Stomach smooth muscle (tissue), 2 donors: Measurements from ENCODE around the gene PADI3.
"Not testable (repeated sequence)": the region's sequence is repeated elsewhere in the genome, so short reads cannot be mapped to it uniquely, and the experiment has no call there.

Experiments used
- H3K27ac ChIP-seq: one replicate; pipeline ENCODE4 v1.7.0; 2013; ENCODE audit warnings: mild to moderate bottlenecking, low read length, inconsistent platforms
- H3K27me3 ChIP-seq, 2 donors: one replicate each; pipeline ENCODE4 v1.7.0; 2013; ENCODE audit warnings: low read length in 2 of 2; ENCODE audit not compliant: insufficient read depth in 2 of 2, control insufficient read depth in 1 of 2
- H3K36me3 ChIP-seq, 2 donors: one replicate each; pipeline ENCODE4 v1.7.0; 2013; ENCODE audit warnings: low read length in 2 of 2; ENCODE audit not compliant: control insufficient read depth in 2 of 2, insufficient read depth in 2 of 2
- H3K4me1 ChIP-seq: one replicate; pipeline ENCODE4 v1.7.0; 2013; ENCODE audit warnings: low read length; ENCODE audit not compliant: control insufficient read depth, insufficient read depth
- H3K4me3 ChIP-seq, 2 donors: one replicate each; pipeline ENCODE4 v1.7.0; 2013; ENCODE audit warnings: low read length in 2 of 2
- H3K9ac ChIP-seq, 2 donors: one replicate each; pipeline ENCODE4 v1.7.0; 2013; ENCODE audit warnings: low read length in 2 of 2, mild to moderate bottlenecking in 1 of 2
- H3K9me3 ChIP-seq, 2 donors: one replicate each; pipeline ENCODE4 v1.7.0; 2013; ENCODE audit warnings: low read length in 2 of 2; ENCODE audit not compliant: control insufficient read depth in 2 of 2
- donor health status: healthy.
- donor health status: Pancreatic carcinoma.

The PADI3 gene

DNA sequence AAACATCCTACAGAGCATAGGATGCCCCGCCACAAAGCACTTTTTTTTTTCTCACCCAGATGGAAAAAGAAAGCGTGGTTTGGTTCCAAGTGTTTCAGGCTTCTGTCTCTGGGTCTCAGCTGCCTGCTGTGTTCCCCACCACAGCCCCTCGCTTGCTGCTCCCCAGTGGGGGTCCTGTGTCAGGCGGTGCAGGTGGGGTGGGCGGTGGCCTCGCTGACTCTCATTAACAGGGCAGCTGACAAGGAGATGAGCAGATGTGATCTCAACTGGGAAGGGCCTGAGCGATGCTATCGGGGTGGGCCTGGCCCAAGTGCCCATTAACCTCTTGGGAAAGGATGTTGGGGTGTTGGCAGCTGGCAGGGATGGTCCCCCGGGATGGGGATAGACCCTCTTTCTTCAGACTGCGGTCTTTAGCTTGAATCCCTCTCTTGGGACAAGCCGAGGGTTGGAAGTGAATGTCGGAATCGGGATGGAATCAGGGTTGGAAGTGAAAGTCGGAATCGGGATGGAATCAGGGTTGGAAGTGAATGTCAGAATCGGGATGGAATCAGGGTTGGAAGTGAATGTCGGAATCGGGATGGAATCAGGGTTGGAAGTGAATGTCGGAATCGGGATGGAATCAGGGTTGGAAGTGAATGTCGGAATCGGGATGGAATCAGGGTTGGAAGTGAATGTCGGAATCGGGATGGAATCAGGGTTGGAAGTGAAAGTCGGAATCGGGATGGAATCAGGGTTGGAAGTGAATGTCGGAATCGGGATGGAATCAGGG, 7.7 kb upstream of the PADI3 start:
- not testable (repeated sequence) for H3K9me3 ChIP-seq, H3K36me3 ChIP-seq, H3K27ac ChIP-seq, H3K4me1 ChIP-seq, H3K9ac ChIP-seq, H3K4me3 ChIP-seq
- peaks cover 12 to 15% of the 10 kb centered on the region in 2 donors for H3K27me3 ChIP-seq

GRCh38 chr1:17241780-17242074, 7.2 kb upstream of the PADI3 start:
- not testable (repeated sequence) for H3K4me3 ChIP-seq, H3K36me3 ChIP-seq, H3K4me1 ChIP-seq, H3K9me3 ChIP-seq, H3K9ac ChIP-seq, H3K27ac ChIP-seq
- peaks cover 12 to 14% of the 10 kb centered on the region in 2 donors for H3K27me3 ChIP-seq

DNA sequence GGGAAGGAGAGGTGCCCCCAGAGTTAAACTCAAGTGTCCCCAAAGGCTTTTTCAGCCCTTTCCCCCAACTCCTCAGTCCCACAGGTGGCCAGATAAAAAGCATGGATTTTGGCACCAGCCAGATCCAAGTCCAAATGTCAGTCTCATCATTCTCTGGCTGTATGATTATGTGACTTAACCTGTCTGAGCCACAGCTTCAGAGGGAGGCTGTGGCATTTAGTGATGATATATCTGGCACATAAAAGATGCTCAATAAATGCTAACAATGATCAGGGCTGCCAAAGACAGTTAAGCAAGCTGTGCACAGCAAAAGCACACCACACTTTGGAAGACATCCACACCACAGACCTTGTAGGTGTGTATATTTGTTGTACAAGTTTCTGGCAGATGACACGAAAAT, 5.6 kb upstream of the PADI3 start:
- Histone ChIP-seq H3K27ac (no peak overlapping the region), H3K9me3 (no peaks in the 10 kb centered on the region), H3K4me1 (no peaks in the 10 kb centered on the region), H3K27me3 (peaks cover 12 to 16% of the 10 kb centered on the region in 2 donors), H3K4me3 (no peak overlapping the region), H3K9ac (no peak overlapping the region), H3K36me3 (no peaks in the 10 kb centered on the region)

- Histone ChIP-seq H3K4me3 (no peak overlapping the region), H3K9ac (no peak overlapping the region), H3K9me3 (no peaks in the 10 kb centered on the region), H3K4me1 (no peaks in the 10 kb centered on the region), H3K27ac (no peak overlapping the region), H3K36me3 (no peaks in the 10 kb centered on the region), H3K27me3 (peaks cover 4 to 18% of the 10 kb centered on the region in 2 donors)
Observed at GRCh38 chr1:17244821-17245740, 3.8 kb upstream of the PADI3 start.

DNA sequence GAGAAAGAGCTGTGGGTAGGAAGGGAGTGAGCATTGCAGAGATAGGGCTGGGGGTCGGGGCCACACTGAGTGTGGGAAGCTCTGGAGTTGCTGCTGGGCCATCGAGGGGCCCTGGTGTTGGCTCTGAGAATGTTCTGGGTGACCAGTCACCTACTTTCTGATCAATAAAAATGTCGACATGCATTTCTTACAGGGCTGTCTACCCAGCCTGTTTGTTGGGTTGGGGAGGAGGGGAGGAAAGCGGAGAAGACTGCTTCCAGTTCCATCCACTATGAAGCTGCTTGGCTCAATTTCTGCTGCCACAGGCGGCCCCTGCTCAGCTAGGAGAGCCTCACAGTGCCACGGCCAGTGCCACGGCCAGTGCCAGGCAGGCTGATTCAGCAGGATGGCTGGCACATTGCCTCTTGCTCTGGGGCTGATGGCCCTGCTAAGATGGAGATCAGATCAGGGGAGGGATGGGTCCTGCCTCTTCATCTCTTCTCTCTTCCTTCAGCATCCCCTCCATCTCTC, 3.0 kb upstream of the PADI3 start:
- Histone ChIP-seq H3K27ac (no peak overlapping the region), H3K27me3 (peaks cover 0 to 13% of the 10 kb centered on the region in 2 donors), H3K36me3 (no peaks in the 10 kb centered on the region)

DNA sequence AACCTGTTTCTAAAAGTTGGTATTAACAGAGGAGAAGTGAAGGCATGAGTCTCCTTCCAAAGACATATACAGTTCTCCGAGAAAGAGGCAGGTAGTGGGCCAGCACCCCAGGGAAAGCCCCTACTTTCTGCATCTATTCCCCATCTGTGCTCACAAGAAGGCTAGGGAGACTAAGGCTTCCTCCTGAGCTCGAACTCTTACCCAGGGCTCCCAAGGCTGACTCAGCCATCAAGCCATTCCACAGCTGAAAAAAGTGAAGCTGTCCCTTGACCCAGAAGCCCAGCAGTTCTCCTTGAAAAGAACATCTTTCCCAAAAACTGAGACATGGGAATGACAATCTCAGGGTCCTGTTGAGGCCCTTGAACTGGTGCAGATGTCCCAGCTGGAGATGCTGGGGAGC, 1.9 kb upstream of the PADI3 start:
- Histone ChIP-seq H3K27me3 (peaks cover 0 to 12% of the 10 kb centered on the region in 2 donors), H3K27ac (no peak overlapping the region), H3K9ac (no peak overlapping the region)

More for the DNA sequence above, 3.0 kb upstream of the PADI3 start:
- Histone ChIP-seq H3K9me3 (no peaks in the 10 kb centered on the region), H3K9ac (no peak overlapping the region), H3K4me1 (no peaks in the 10 kb centered on the region), H3K4me3 (no peak overlapping the region)

GRCh38 chr1:17250601-17251000, 1.7 kb downstream of the PADI3 start:
- Histone ChIP-seq H3K9me3 (no peaks in the 10 kb centered on the region), H3K27me3 (peaks cover 1 to 16% of the 10 kb centered on the region in 2 donors), H3K4me1 (no peaks in the 10 kb centered on the region), H3K9ac (no peak overlapping the region), H3K36me3 (no peaks in the 10 kb centered on the region), H3K27ac (no peak overlapping the region), H3K4me3 (no peak overlapping the region)

More for the DNA sequence above, 1.9 kb upstream of the PADI3 start:
- Histone ChIP-seq H3K4me1 (no peaks in the 10 kb centered on the region), H3K36me3 (no peaks in the 10 kb centered on the region), H3K4me3 (no peak overlapping the region), H3K9me3 (no peaks in the 10 kb centered on the region)

DNA sequence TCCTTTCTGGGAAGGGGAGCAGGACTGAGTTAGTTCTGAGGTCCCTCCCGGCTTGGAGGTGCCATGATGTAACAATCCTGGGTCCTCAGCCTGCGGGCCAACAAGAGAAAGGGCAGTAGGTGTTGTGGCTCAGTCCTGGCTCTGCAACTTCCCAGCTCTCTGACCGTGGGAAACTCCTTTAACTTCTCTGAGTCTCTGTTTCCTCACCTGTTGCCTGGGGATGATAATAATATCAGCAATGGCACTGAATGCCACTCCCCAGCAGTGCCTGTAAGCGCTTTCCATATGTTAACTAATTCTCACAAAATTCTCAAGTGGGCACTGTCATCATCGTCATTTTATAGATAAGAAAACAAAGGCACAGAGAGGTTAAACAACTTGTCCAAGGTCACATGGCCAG, 2.3 kb downstream of the PADI3 start:
- Histone ChIP-seq H3K9me3 (no peaks in the 10 kb centered on the region), H3K9ac (no peak overlapping the region), H3K4me1 (no peaks in the 10 kb centered on the region), H3K27ac (no peak overlapping the region), H3K4me3 (no peak overlapping the region), H3K27me3 (peaks cover 3 to 18% of the 10 kb centered on the region in 2 donors), H3K36me3 (no peaks in the 10 kb centered on the region)

- Histone ChIP-seq H3K9me3 (no peaks in the 10 kb centered on the region), H3K9ac (no peak overlapping the region), H3K27ac (no peak overlapping the region), H3K27me3 (peaks cover 3 to 20% of the 10 kb centered on the region in 2 donors), H3K36me3 (no peaks in the 10 kb centered on the region), H3K4me1 (no peaks in the 10 kb centered on the region), H3K4me3 (no peak overlapping the region)
Observed at GRCh38 chr1:17251701-17252376, 2.9 kb downstream of the PADI3 start.

DNA sequence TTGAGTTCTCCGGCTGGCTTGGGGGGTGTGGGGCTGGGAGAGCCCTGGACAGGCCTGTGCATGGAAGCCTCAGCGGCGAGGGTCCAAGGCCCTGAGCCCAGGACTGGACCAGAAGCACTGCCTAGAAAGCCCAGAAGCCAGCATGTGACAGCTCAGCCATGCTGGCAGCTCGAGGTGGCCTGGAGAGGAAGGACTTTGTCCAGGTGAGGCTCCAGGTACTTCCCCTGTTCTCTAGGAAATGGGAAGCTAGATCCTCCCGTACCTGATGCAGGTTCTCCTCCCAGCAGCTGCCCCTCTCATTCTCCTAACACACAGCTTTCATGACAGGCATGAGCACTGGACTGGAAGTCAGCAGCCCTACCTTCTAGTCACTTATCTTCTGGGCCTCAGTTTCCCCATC, 6.4 kb downstream of the PADI3 start:
- Histone ChIP-seq H3K27me3 (peaks cover 7 to 18% of the 10 kb centered on the region in 2 donors), H3K4me3 (no peak overlapping the region), H3K36me3 (no peaks in the 10 kb centered on the region), H3K27ac (no peak overlapping the region), H3K4me1 (no peaks in the 10 kb centered on the region), H3K9me3 (no peaks in the 10 kb centered on the region), H3K9ac (no peak overlapping the region)
